IgD-negative memory B cell (primary cell): ENCODE data around the gene CAPN5. TPM values are rescaled to one million over a fixed set of nuclear protein-coding genes. Genes with fewer than 3 reads are reported as not detected.
A peak's percentile ranks its signal among the peaks of the same experiment; 100 is the strongest.

Experiments used
- H3K27ac Mint-ChIP-seq, 3 donors: one replicate each; pipeline ENCODE4 v1.8.0; 2020 to 2022; ENCODE audit warnings: mild to moderate bottlenecking in 3 of 3, mixed read lengths in 3 of 3, moderate library complexity in 1 of 3
- H3K27me3 Mint-ChIP-seq: one replicate; pipeline ENCODE4 v1.8.0; 2021; ENCODE audit warnings: mixed read lengths
- H3K36me3 Mint-ChIP-seq: one replicate; pipeline ENCODE4 v1.8.0; 2020; ENCODE audit warnings: mild to moderate bottlenecking, mixed read lengths
- H3K4me1 Mint-ChIP-seq, 3 donors: one replicate each; pipeline ENCODE4 v1.8.0; 2020 to 2022; ENCODE audit warnings: mixed read lengths in 3 of 3, mild to moderate bottlenecking in 1 of 3
- H3K4me3 Mint-ChIP-seq, 4 donors: one replicate each; pipeline ENCODE4 v1.8.0; 2020 to 2022; ENCODE audit warnings: mild to moderate bottlenecking in 4 of 4, mixed read lengths in 4 of 4, moderate library complexity in 3 of 4
- H3K9me3 Mint-ChIP-seq, 3 donors: one replicate each; pipeline ENCODE4 v1.8.0; 2020 to 2021; ENCODE audit warnings: mixed read lengths in 3 of 3, mild to moderate bottlenecking in 1 of 3
- polyA plus RNA-seq: library from polyadenylated mRNA; unstranded; fragments of 300-500 nt; fragmentation: Illumina TruSeq; gene quantifications from one replicate; pipeline ENCODE4 v1.2.3, GENCODE V29; 2021

The CAPN5 gene
- polyA plus RNA-seq, 1 donor from 2014 or later: 1.1 TPM

DNA sequence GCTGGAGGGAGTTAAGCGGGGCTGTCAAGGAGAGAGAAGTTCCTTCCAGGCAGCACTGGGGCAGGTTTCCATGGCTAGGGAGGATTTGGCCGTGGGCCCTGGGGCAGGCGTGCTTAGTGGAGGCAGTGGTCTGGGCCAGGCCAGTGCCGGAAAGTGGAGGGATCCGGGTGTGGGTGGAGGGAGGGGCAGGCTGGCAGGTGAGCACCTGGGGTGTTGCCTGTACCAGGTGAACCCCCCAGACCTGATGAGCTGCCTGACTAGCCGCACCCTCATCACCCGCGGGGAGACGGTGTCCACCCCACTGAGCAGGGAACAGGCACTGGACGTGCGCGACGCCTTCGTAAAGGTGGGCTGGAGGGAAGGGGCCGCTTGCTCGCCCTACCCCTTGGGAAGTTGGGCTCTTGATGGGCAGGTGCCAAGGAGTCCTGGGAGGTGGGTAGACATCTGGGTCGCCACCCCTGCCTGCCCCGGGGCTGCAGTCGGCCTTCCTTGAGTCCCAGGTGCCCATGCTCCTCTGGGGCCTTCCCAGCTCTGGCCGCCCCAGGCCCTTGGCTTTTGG, 93.2 kb downstream of the CAPN5 start:
- Mint-ChIP-seq H3K4me3 (no peak overlapping the region), H3K36me3 (no peaks in the 10 kb centered on the region), H3K4me1 (no peaks in the 10 kb centered on the region), H3K9me3 (no peaks in the 10 kb centered on the region), H3K27ac (no peak overlapping the region), H3K27me3 (peaks cover 4% of the 10 kb centered on the region)

DNA sequence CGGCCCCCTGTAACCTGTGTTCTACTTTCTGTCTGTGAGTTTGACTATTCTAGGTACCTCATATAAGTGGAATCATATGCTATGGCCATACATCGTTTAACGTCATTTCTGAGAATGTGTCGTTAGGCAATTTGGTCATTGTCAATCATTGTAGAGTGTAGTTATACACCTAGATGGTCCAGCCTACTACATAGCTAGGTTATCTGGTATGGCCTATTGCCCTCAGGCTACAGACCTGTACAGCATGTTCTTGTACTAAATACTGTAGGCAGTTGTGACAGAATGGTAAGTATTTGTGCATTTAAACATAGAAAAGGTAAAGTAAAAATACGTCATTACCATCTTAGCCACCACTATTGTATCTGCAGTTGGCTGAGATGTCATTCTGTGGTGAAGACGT, 96.5 kb downstream of the CAPN5 start:
- no peaks in the 10 kb centered on the region for H3K4me1 Mint-ChIP-seq
- H3K27ac Mint-ChIP-seq: no peak overlapping the region
- no peaks in the 10 kb centered on the region for H3K36me3 Mint-ChIP-seq
- no peak overlapping the region for H3K4me3 Mint-ChIP-seq
- peaks cover 8% of the 10 kb centered on the region for H3K27me3 Mint-ChIP-seq
- no peaks in the 10 kb centered on the region for H3K9me3 Mint-ChIP-seq

DNA sequence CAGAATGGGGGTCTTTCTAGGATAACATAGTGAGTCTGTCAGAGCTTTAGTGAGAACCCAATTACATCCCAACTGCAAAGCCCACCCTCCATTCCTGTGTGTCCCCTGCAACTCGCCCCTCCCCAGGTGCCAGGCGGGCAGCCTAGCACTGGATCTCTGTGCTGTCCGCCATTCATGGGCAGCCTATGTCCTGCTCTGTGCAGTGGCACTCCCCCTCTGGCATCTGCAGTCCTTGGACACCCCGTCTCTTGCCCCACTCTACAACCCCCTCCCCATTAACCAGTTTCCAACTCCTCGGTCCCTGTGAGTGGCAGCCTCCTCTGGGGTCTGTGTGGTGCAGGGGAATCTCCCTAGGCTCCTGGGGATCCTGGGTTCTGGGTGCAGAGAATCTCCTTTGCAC, 98.3 kb downstream of the CAPN5 start:
- H3K4me1 Mint-ChIP-seq: no peaks in the 10 kb centered on the region
- peaks cover 8% of the 10 kb centered on the region for H3K27me3 Mint-ChIP-seq
- no peak overlapping the region for H3K4me3 Mint-ChIP-seq
- no peaks in the 10 kb centered on the region for H3K9me3 Mint-ChIP-seq
- no peaks in the 10 kb centered on the region for H3K36me3 Mint-ChIP-seq
- H3K27ac Mint-ChIP-seq: no peak overlapping the region

DNA sequence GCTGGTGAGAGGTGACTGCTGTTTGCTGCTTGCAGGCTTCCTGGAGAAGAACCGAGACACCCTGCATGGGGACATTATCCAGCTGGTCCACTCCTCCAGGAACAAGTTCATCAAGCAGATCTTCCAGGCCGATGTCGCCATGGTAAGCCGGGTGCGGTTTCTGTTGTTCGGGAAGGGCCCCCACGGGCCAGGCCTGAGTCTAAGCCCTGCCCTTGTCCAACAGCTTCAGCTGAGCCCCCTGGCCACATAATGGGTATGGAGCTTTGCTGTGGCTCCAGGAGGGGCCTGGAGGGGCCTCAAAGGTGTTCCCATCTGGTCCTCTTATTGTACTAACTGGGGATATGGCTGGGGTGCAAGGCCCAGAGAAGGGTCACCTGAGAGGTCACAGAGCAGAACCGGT, 99.2 kb downstream of the CAPN5 start:
- peaks cover 8% of the 10 kb centered on the region for H3K27me3 Mint-ChIP-seq
- no peaks in the 10 kb centered on the region for H3K4me1 Mint-ChIP-seq
- no peak overlapping the region for H3K4me3 Mint-ChIP-seq
- H3K27ac Mint-ChIP-seq: no peak overlapping the region
- H3K9me3 Mint-ChIP-seq: no peaks in the 10 kb centered on the region
- H3K36me3 Mint-ChIP-seq: no peaks in the 10 kb centered on the region

DNA sequence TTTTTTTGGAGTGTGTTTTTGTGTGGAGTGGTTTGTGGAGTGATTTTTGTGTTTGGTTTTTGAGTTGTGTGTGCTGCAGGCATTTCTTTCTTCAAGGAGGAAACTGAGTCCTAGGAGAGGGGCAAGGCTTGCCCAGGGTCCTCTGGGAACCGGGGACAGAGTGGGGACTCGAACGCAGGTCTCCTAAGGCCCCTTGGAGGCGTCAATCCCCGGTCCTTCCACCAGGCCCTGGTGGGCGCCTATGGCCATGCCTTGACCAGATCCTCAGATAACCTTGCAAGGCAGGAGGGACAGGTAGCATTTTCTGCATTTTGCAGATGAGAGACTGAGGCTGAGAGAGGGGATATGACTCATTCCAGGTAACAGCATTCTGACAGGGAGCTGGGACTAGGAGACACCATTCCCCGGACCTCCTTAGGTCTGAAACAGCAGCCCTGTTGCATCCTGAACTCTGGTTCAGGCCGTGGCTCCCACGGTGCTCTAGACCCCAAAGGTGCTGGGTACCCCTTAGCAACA, 100.4 kb downstream of the CAPN5 start:
- H3K36me3 Mint-ChIP-seq: no peaks in the 10 kb centered on the region
- H3K4me1 Mint-ChIP-seq: no peaks in the 10 kb centered on the region
- H3K9me3 Mint-ChIP-seq: no peaks in the 10 kb centered on the region
- H3K4me3 Mint-ChIP-seq: no peak overlapping the region
- no peak overlapping the region for H3K27ac Mint-ChIP-seq
- H3K27me3 Mint-ChIP-seq: peaks cover 7% of the 10 kb centered on the region

DNA sequence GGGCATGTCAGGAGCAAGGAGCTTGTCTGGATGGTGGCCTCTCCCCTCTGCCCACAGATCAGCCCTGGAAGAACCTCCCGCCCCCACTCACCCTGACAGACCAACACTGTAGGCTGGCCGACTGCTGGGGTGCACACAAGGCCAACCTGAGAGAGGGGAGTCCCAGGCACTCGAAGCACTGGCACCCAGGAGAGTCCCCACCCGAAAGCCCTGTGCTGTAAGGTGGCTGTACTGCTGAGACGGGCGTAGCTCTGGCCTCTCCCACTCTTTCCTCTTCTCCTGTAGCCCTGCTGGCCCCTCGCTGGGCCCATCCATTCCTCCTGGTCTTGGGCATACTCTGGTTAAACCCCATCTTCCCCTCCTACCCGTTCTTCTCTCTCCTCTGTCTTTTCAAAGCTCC, 101.0 kb downstream of the CAPN5 start:
- no peaks in the 10 kb centered on the region for H3K4me1 Mint-ChIP-seq
- peak overlapping the region in 1 of 4 donors; percentile 67 for H3K4me3 Mint-ChIP-seq
- peaks cover 3% of the 10 kb centered on the region for H3K27me3 Mint-ChIP-seq
- H3K9me3 Mint-ChIP-seq: no peaks in the 10 kb centered on the region
- peak overlapping the region in 1 of 3 donors; percentile 88 for H3K27ac Mint-ChIP-seq
- no peaks in the 10 kb centered on the region for H3K36me3 Mint-ChIP-seq

DNA sequence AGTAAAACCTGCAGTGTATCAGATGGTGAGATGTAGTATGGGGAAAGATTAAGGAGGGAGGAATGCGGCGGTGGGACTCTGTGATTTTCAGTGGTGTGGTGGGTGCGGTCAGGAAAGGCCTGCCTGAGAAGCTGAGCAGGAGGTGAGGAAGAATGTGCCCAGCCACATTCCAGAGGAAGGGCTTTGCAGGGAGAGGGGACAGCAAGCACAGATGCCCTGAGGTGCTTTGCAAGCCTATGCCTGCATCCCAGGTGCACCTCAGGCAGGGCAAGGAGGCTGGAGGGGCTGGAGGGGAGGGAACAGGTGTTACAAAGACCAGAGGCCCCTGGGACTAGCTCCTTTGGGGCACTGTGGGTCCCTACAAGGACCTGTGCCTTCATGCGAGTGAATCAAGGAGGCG, 103.3 kb downstream of the CAPN5 start:
- no peaks in the 10 kb centered on the region for H3K9me3 Mint-ChIP-seq
- peaks cover 3% of the 10 kb centered on the region for H3K27me3 Mint-ChIP-seq
- H3K36me3 Mint-ChIP-seq: no peaks in the 10 kb centered on the region
- no peaks in the 10 kb centered on the region for H3K4me1 Mint-ChIP-seq
- H3K27ac Mint-ChIP-seq: peak overlapping the region in 1 of 3 donors; percentile 16
- H3K4me3 Mint-ChIP-seq: no peak overlapping the region

DNA sequence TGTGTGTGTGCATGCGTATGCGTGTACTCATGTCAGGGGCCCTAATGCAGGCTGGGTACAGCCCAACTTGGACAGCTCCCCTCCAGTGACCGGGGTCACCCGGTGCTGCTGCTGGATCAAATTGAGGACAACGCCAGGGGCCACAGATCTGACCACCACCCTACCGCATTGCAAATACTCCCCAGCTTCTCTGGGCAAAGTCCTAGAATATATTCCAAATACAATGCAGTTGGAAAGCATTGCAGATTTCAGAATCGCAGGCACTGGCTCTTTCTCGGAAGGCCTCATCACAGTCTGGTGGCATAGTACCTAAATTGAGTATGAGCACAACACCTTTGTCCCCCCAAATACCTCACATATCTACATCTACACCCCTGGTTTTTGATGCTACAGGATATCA, 104.5 kb downstream of the CAPN5 start:
- Mint-ChIP-seq H3K36me3 (no peaks in the 10 kb centered on the region), H3K9me3 (no peaks in the 10 kb centered on the region), H3K4me3 (no peak overlapping the region), H3K27me3 (peaks cover 8% of the 10 kb centered on the region), H3K4me1 (peaks cover 0 to 6% (median 0%) of the 10 kb centered on the region in 3 donors), H3K27ac (no peak overlapping the region)

DNA sequence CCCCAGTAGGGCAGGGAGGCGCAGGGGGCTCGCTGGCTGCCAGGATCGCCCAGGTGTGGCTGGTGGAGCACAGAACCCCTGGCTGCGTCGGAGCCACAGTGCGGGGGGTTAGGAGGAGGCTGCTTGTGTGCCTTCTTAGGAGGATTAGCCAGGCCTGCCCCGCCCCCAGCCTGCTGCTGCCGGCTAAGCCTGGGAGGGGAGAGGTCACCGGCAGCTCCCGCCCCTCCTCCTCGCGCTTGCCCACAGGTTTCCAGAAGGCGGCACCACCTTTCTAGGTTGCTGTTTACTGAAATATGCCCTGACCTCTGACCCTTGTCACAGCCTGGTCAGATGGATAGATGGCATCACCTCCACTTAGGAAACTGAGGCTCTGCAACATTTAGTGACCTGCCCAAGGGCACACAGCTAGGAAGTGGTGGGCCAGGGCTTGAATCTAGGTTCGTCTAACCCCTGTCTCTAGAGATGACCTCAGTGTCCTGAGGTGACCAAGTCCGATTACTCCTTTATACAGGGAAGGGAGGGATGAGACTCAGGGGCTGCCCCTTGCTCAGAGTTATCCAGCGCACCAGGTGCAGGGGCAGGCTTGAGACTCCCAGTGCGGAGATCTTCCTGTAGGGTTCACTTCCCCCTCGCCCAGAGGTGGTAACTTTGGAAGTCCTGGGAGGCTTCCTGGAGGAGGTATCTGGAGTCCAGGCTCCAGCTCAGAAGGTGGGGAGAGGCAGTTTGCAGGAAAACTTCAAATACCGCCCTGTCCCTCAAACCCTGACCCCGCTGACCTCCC, 105.3 kb downstream of the CAPN5 start:
- peaks cover 5% of the 10 kb centered on the region for H3K27me3 Mint-ChIP-seq
- peaks cover 0 to 7% (median 2%) of the 10 kb centered on the region in 3 donors for H3K4me1 Mint-ChIP-seq
- no peaks in the 10 kb centered on the region for H3K36me3 Mint-ChIP-seq
- no peaks in the 10 kb centered on the region for H3K9me3 Mint-ChIP-seq
- no peak overlapping the region for H3K27ac Mint-ChIP-seq
- H3K4me3 Mint-ChIP-seq: no peak overlapping the region

DNA sequence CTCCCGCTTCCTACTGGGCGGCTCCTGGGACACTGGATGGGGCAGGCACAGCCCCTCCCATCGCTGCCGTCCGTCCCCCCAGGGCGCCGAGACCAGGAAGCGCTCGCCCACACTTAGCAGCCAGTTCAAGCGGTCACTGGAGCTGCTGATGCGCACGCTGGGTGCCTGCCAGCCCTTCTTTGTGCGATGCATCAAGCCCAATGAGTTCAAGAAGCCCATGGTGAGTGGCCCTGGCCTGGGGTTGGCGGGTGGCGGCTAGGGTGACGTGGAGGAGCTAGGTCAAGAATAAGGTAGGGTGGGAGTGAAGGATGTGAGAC, 105.9 kb downstream of the CAPN5 start:
- H3K4me1 Mint-ChIP-seq: peaks cover 0 to 7% (median 2%) of the 10 kb centered on the region in 3 donors
- no peak overlapping the region for H3K27ac Mint-ChIP-seq
- peaks cover 5% of the 10 kb centered on the region for H3K27me3 Mint-ChIP-seq
- no peaks in the 10 kb centered on the region for H3K9me3 Mint-ChIP-seq
- H3K36me3 Mint-ChIP-seq: no peaks in the 10 kb centered on the region
- H3K4me3 Mint-ChIP-seq: no peak overlapping the region

DNA sequence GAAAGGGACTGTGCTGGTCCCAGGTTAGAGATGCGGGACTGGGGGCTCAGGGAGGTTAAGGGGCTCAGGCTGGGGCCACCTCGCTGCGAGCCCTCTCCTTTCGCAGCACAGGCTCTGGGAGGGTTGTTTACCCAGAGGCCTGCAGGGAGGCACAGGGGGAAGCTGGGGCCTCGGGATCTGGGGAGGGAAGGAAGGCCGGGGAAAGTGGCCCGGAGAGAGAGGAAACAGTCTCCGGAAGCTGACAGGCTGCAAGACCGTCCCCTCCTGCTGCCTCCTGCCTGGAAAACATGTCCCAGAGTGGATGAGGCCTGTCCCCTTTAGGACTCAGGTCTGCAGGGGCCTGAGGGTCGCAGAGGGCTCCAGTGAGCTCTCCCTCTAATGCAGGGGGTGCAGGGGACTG, 106.7 kb downstream of the CAPN5 start:
- Mint-ChIP-seq H3K27me3 (peaks cover 5% of the 10 kb centered on the region), H3K36me3 (no peaks in the 10 kb centered on the region), H3K4me3 (no peak overlapping the region), H3K9me3 (no peaks in the 10 kb centered on the region), H3K27ac (no peak overlapping the region), H3K4me1 (peaks cover 0 to 7% (median 2%) of the 10 kb centered on the region in 3 donors)

DNA sequence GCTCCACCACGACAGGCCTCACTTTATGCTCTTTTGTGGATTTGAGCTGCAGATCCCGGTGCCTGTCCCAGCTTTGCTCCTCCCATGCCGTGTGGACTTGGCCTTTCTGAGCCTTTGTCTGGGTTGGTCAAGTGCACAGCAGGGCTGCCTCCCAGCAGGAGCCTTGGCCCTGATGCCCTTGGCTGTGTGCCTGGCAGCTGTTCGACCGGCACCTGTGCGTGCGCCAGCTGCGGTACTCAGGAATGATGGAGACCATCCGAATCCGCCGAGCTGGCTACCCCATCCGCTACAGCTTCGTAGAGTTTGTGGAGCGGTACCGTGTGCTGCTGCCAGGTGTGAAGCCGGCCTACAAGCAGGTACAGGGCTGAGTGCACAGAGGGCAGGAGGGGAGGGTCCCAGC, 107.8 kb downstream of the CAPN5 start:
- peaks cover 0 to 7% (median 2%) of the 10 kb centered on the region in 3 donors for H3K4me1 Mint-ChIP-seq
- peaks cover 5% of the 10 kb centered on the region for H3K27me3 Mint-ChIP-seq
- no peaks in the 10 kb centered on the region for H3K9me3 Mint-ChIP-seq
- no peaks in the 10 kb centered on the region for H3K36me3 Mint-ChIP-seq
- no peak overlapping the region for H3K27ac Mint-ChIP-seq
- no peak overlapping the region for H3K4me3 Mint-ChIP-seq

DNA sequence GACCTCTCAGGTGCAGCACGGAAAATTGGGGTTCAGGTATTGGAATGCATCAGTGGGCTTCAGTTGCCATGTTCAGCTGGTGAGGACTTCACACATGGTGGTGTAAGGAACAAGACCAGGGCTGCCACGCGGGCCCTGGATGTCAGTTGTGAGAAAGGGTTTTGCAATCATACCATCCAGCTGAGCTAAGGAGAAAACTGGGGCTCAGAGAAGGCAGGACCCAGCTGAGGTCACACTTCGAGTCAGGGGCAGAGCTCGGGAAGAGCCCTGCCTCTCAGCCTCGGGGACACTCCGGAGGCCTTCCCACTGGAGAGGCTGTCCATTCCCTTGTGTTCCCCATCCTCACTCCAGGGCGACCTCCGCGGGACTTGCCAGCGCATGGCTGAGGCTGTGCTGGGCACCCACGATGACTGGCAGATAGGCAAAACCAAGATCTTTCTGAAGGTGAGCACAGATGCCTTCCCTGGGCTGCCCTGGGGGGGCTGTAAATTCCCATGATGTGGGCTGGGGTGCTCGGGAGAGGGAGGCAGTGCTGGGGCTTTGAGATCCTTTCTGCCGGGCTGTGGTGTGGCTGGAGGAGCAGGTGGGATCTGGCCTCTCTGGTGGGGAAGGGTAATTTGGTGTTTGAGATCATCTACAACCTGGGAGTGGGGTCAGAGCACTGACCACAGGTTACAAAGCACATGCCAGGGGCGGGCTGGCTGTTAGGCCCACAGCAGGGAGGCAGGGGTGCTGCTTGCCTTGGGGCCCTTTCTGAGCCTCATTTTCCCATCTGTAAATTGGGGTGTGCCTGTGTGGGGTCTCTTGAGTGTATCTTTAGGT, 108.5 kb downstream of the CAPN5 start:
- H3K9me3 Mint-ChIP-seq: no peaks in the 10 kb centered on the region
- peaks cover 5% of the 10 kb centered on the region for H3K27me3 Mint-ChIP-seq
- H3K4me3 Mint-ChIP-seq: no peak overlapping the region
- peaks cover 0 to 7% (median 2%) of the 10 kb centered on the region in 3 donors for H3K4me1 Mint-ChIP-seq
- no peak overlapping the region for H3K27ac Mint-ChIP-seq
- no peaks in the 10 kb centered on the region for H3K36me3 Mint-ChIP-seq
